ENCODE measurements around the gene NCKAP5. TPM values are rescaled to one million over a fixed set of nuclear protein-coding genes. Genes with fewer than 3 reads are reported as not detected.

Gene NCKAP5
- total and polyA plus RNA-seq, 2 of the 8 experiments (the other 6 are each of a cell fraction or from before 2014, with no cell fraction given) = 0.27 to 0.86 TPM

GRCh38 chr2:133253793-133254192 lies 314.5 kb downstream of the NCKAP5 start (continued):
- TF ChIP-seq KDM5A (IDR thresholded peaks at IDR 0.05; ENCODE audit: low read length) = no peak
- TF ChIP-seq SIN3A (conservative IDR thresholded peaks at IDR 0.05 in 1 of 2, IDR thresholded peaks at IDR 0.05 in 1 of 2; ENCODE audit: low read depth in 1 of 2, low read length in 2 of 2) = no peak
- TF ChIP-seq BACH1 (IDR thresholded peaks at IDR 0.05; ENCODE audit: low read length) = no peak
- no peak for TF ChIP-seq JUND (IDR thresholded peaks at IDR 0.05; ENCODE audit: low read length)
- no peak for TF ChIP-seq TEAD4 (IDR thresholded peaks at IDR 0.05; ENCODE audit: low read depth, low read length)
- no peak for TF ChIP-seq TAF7 (optimal IDR thresholded peaks at IDR 0.05; ENCODE audit: borderline replicate concordance, low read depth, low read length)
